Natural killer cell (primary cell): ENCODE measurements around the gene PUS10. TPM values are rescaled to one million over a fixed set of nuclear protein-coding genes. Genes with fewer than 3 reads are reported as not detected.
"Not testable (repeated sequence)": the region's sequence is repeated elsewhere in the genome, so short reads cannot be mapped to it uniquely, and the experiment has no call there.

Experiments
- ATAC-seq, 3 donors: fragments of 150-1000 bp in 2 of 3; fragments of 200-7000 bp in 1 of 3; cut with Tn5 transposase; 1 replicate in 1 of 3; 2 replicates in 2 of 3; pipeline ENCODE4 v1.10.0; 2021; ENCODE audit warnings: mild to moderate bottlenecking in 2 of 3, moderate library complexity in 2 of 3
- DNase-seq, 2 donors: peaks; one replicate each; pipeline versions ENCODE4 v3.0.0 to v3.0.0-alpha.2; 2013 to 2021; ENCODE audit warnings: mixed read lengths in 1 of 2
- H3K27ac ChIP-seq: one replicate; pipeline ENCODE4 v1.5.1; 2013; ENCODE audit warnings: mild to moderate bottlenecking, low read length
- H3K27me3 ChIP-seq: one replicate; pipeline ENCODE4 v1.6.1; 2013; ENCODE audit warnings: low read length; ENCODE audit not compliant: control insufficient read depth, insufficient read depth
- H3K36me3 ChIP-seq: one replicate; pipeline ENCODE4 v1.6.1; 2013; ENCODE audit warnings: low read length; ENCODE audit not compliant: control insufficient read depth, insufficient read depth
- H3K4me1 ChIP-seq: one replicate; pipeline ENCODE4 v1.6.1; 2013; ENCODE audit warnings: low read length; ENCODE audit not compliant: control insufficient read depth, insufficient read depth
- H3K4me3 ChIP-seq: one replicate; pipeline ENCODE4 v1.5.1; 2013; ENCODE audit warnings: low read length
- H3K9me3 ChIP-seq: one replicate; pipeline ENCODE4 v1.6.1; 2013; ENCODE audit warnings: low read length; ENCODE audit not compliant: control insufficient read depth, insufficient read depth
- H3K27ac Mint-ChIP-seq, 2 donors: one replicate each; pipeline ENCODE4 v1.8.0; 2022; ENCODE audit warnings: mild to moderate bottlenecking in 2 of 2, mixed read lengths in 2 of 2, moderate library complexity in 1 of 2
- H3K27me3 Mint-ChIP-seq, 2 donors: one replicate each; pipeline ENCODE4 v1.8.0; 2022; ENCODE audit warnings: low read depth in 2 of 2, mixed read lengths in 2 of 2
- H3K36me3 Mint-ChIP-seq: one replicate; pipeline ENCODE4 v1.8.0; 2022; ENCODE audit warnings: mixed read lengths
- H3K4me1 Mint-ChIP-seq, 2 donors: one replicate each; pipeline ENCODE4 v1.8.0; 2022; ENCODE audit warnings: mixed read lengths in 2 of 2
- H3K4me3 Mint-ChIP-seq: one replicate; pipeline ENCODE4 v1.8.0; 2022; ENCODE audit warnings: mild to moderate bottlenecking, moderate library complexity, mixed read lengths
- H3K9me3 Mint-ChIP-seq, 2 donors: one replicate each; pipeline ENCODE4 v1.8.0; 2022; ENCODE audit warnings: mixed read lengths in 2 of 2
- WGBS: methylation state at CpG from one replicate; pipeline ENCODE4 v1.1.7; 2013; ENCODE audit warnings: missing lambda C conversion rate; ENCODE audit not compliant: insufficient coverage; 5-methylcytosine and 5-hydroxymethylcytosine counted together
- intact Hi-C: fragments of 100-400 bp; cut with micrococcal nuclease; formaldehyde crosslinking; loops from one replicate; pipeline ENCODE4 v1.14.2; 2022
- total RNA-seq, 4 donors: library from RNA; stranded (reverse); fragments of 120-200 nt in 1 of 4; gene quantifications; one replicate each; pipeline versions ENCODE4 v1.2.3 to v1.2.4, GENCODE V29; 2013 to 2022
- TF ChIP-seq, protein P1 (sequence below): fragments of 200-600 bp; IDR thresholded peaks from one replicate; pipeline ENCODE4 v1.8.0; 2022; ENCODE audit warnings: antibody characterized with exemption

Gene PUS10
- total RNA-seq, 3 donors from 2014 or later (not counting 1 experiment from before 2014, with no cell fraction given): 7.2 to 15.2 (median 8.4) TPM

DNA sequence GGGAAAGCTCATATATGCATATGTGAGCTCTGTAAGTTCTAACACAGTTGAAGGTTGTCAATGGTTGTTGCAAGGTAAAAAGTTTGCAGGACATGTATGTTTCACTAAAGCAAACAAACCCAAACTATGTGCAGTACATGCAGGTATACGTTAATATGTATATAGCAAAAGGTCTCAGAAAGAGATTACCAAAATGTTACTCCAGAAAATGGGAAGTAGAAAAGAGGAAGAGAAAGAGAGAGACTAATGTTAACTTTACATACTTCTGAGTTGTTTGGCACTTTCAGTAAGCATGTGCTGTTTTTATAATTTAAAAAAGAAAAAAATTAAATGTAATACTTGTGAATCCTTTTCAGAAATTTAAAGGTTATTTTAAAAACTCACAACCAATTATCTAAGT is 33.3 kb downstream of the PUS10 start:
- no peak for ATAC-seq
- Mint-ChIP-seq H3K9me3 (no peaks in the 10 kb centered on the region), H3K4me1 (peaks cover 8 to 9% of the 10 kb centered on the region in 2 donors), H3K27ac (no peak overlapping the region), H3K36me3 (peaks cover 7% of the 10 kb centered on the region), H3K27me3 (no peaks in the 10 kb centered on the region), H3K4me3 (no peak overlapping the region)
- intact Hi-C loops: no loop called here
- TF ChIP-seq, protein P1, sequence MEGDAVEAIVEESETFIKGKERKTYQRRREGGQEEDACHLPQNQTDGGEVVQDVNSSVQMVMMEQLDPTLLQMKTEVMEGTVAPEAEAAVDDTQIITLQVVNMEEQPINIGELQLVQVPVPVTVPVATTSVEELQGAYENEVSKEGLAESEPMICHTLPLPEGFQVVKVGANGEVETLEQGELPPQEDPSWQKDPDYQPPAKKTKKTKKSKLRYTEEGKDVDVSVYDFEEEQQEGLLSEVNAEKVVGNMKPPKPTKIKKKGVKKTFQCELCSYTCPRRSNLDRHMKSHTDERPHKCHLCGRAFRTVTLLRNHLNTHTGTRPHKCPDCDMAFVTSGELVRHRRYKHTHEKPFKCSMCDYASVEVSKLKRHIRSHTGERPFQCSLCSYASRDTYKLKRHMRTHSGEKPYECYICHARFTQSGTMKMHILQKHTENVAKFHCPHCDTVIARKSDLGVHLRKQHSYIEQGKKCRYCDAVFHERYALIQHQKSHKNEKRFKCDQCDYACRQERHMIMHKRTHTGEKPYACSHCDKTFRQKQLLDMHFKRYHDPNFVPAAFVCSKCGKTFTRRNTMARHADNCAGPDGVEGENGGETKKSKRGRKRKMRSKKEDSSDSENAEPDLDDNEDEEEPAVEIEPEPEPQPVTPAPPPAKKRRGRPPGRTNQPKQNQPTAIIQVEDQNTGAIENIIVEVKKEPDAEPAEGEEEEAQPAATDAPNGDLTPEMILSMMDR: no peak
- no peaks in the 10 kb centered on the region for H3K36me3 ChIP-seq
- no peak overlapping the region for H3K4me3 ChIP-seq
- no peaks in the 10 kb centered on the region for H3K27me3 ChIP-seq
- DNase-seq: no peak
- H3K27ac ChIP-seq: no peak overlapping the region
- H3K9me3 ChIP-seq: no peaks in the 10 kb centered on the region
- 25% methylated on average over 1 of the region's 1 CpG for WGBS
- peaks cover 3% of the 10 kb centered on the region for H3K4me1 ChIP-seq

DNA sequence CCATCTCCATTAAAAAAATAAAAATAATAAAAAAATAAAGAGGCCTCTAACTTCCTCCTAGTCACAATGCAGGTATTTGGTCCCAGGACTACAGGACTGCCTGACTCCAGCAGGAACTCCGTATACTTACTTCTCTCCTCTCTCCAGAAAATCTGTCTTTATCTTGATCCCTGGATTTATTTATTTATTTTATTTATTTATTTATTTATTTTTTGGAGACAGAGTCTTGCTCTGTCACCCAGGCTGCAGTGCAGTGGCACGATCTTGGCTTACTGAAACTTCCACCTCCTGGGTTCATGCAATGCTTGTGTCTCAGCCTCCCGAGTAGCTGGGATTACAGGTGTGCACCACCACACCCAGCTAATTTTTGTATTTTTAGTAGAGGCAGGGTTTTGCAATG is 36.0 kb downstream of the PUS10 start:
- H3K27me3 Mint-ChIP-seq, H3K4me3 Mint-ChIP-seq, H3K36me3 ChIP-seq, H3K27ac ChIP-seq, H3K27me3 ChIP-seq, H3K9me3 Mint-ChIP-seq, H3K36me3 Mint-ChIP-seq, DNase-seq, H3K4me3 ChIP-seq, H3K27ac Mint-ChIP-seq, intact Hi-C loops, ATAC-seq, H3K9me3 ChIP-seq, H3K4me1 ChIP-seq: not testable (repeated sequence)
- H3K4me1 Mint-ChIP-seq: peaks cover 10 to 15% of the 10 kb centered on the region in 2 donors
- WGBS: 100% methylated on average over 2 of the region's 3 CpGs

DNA sequence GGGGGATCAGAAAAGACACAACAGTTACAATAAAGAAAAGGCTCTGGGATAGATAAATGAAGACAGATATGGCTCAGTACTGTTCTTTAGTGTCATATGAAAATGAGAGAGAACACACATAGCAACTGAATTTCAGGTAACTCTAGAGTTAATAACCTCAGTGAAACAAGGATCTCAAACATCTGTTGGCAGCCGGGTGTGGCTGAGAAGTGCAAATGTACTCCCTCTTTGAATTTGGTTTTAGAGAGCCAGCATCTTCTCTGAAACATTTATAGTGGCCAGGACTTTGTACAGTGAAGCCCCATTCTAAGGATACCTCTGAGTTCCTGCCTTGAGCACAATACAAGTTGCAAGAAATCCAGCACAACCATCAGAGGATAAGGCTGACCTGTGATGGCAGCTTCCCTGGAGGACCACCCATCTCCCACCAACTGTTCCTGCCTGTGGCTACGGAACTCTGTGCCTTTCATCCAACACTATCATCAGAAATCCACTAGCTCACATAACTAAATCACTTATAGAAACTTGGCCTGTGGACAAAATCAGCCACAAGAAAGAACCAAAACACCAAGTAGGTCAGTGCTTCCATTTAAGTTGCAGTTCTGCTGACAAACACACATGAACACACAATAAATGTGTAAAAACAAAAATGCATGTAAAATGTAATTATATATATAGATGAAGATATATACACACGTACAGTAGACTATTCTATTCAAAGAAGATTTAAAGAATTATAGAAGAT is 37.8 kb downstream of the PUS10 start:
- H3K9me3 ChIP-seq: no peaks in the 10 kb centered on the region
- WGBS: 65% methylated on average over 2 of the region's 3 CpGs
- Mint-ChIP-seq H3K27me3 (no peaks in the 10 kb centered on the region), H3K27ac (no peak overlapping the region), H3K4me3 (no peak overlapping the region), H3K36me3 (no peaks in the 10 kb centered on the region), H3K4me1 (peaks cover 10 to 15% of the 10 kb centered on the region in 2 donors), H3K9me3 (no peaks in the 10 kb centered on the region)
- no peak overlapping the region for H3K27ac ChIP-seq
- TF ChIP-seq, protein P1: no peak
- no peak for DNase-seq
- peaks cover 3% of the 10 kb centered on the region for H3K4me1 ChIP-seq
- no peaks in the 10 kb centered on the region for H3K27me3 ChIP-seq
- ATAC-seq: no peak
- H3K36me3 ChIP-seq: no peaks in the 10 kb centered on the region
- H3K4me3 ChIP-seq: no peak overlapping the region
- intact Hi-C loops: no loop called here

DNA sequence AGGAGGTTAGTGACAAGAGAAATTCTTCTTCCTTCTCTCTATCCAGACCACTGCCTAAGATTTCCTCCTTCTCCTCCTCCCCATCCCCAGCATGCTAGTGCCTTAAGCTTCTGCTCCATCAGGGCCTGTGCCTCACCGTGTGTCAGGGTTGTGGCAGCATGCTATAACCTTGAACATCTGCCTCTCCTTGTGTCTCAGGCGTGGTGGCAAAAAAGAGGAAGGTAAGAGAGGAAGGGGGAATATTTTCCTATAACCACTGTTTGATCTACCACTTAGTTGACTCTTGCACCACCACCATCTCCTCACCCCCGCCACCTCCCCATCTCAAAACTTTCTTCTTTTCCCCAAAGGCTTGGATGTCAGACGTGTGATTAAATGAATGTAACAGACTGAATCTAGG is 38.8 kb downstream of the PUS10 start:
- intact Hi-C loops: no loop called here

More for the DNA sequence above, 38.8 kb downstream of the PUS10 start:
- TF ChIP-seq, protein P1: no peak
- Histone ChIP-seq H3K27me3 (no peaks in the 10 kb centered on the region), H3K9me3 (no peaks in the 10 kb centered on the region), H3K27ac (no peak overlapping the region), H3K4me3 (no peak overlapping the region), H3K36me3 (no peaks in the 10 kb centered on the region), H3K4me1 (peaks cover 3% of the 10 kb centered on the region)
- Mint-ChIP-seq H3K27me3 (no peaks in the 10 kb centered on the region), H3K4me3 (no peak overlapping the region), H3K36me3 (no peaks in the 10 kb centered on the region), H3K9me3 (no peaks in the 10 kb centered on the region), H3K27ac (no peak overlapping the region), H3K4me1 (peaks cover 10 to 15% of the 10 kb centered on the region in 2 donors)
- WGBS: 70% methylated on average over 2 of the region's 4 CpGs
- no peak for ATAC-seq
- no peak for DNase-seq
